Bronchial epithelial cell (primary cell): Measurements from ENCODE around the gene SNX24. TPM values are rescaled to one million over a fixed set of nuclear protein-coding genes. Genes with fewer than 3 reads are reported as not detected.
A peak's percentile ranks its signal among the peaks of the same experiment; 100 is the strongest.

ENCODE experiments used
- DNase-seq: peaks from one replicate; pipeline ENCODE4 v3.0.0-alpha.2; 2010; ENCODE audit warnings: low read depth
- FAIRE-seq: peaks from 2 replicates; lab custom pipeline; 2011; peaks lifted over from hg19 to GRCh38; lab: Jason Lieb, UNC
- H3K27me3 ChIP-seq: 2 replicates; pipeline ENCODE4 v1.5.1; 2011; ENCODE audit warnings: low read length; ENCODE audit not compliant: control insufficient read depth, insufficient read depth
- H3K36me3 ChIP-seq: 2 replicates; pipeline ENCODE4 v1.5.1; 2011; ENCODE audit warnings: low read length; ENCODE audit not compliant: control insufficient read depth, insufficient read depth
- H3K4me3 ChIP-seq: 2 replicates; pipeline ENCODE4 v1.5.1; 2011; ENCODE audit warnings: mild to moderate bottlenecking, low read depth, low read length, control low read depth
- total RNA-seq: library from RNA; depleted of rRNA; stranded (reverse); fragments of >200 nt; gene quantifications from 2 replicates; pipeline ENCODE4 v1.2.1, GENCODE V29; 2014
- TF ChIP-seq, protein P1 (sequence below): IDR thresholded peaks from 2 replicates; pipeline ENCODE4 v1.5.1; 2011; ENCODE audit warnings: mild to moderate bottlenecking, moderate library complexity, low read length, control low read depth, inconsistent platforms; ENCODE audit not compliant: insufficient read depth, severe bottlenecking

SNX24 gene
- total RNA-seq, 1 donor from 2014 or later, result 37.1 TPM

DNA sequence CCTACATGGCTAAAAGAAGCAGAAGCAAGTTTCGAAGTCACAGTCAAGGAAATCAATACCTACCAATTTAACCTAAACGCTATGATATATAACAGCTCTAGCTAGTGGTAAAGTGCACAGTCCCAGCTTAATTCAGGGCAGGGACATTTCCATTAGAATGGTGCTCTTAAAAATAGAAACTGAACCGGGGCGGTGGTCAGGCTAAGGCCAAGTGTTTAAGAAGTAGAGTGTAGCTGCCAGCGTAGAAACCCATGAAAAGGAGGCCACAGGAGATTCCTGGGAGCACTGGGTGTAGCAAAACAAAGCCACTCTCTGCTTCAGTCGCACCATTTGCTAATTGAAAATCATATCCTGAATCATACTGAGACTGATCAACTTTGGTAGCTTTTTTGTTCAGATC is 162.3 kb downstream of the SNX24 start:
- no peak overlapping the region for H3K4me3 ChIP-seq
- no peaks in the 10 kb centered on the region for H3K36me3 ChIP-seq
- DNase-seq (no peak), FAIRE-seq (peak; percentile 40)
- TF ChIP-seq, protein P1, sequence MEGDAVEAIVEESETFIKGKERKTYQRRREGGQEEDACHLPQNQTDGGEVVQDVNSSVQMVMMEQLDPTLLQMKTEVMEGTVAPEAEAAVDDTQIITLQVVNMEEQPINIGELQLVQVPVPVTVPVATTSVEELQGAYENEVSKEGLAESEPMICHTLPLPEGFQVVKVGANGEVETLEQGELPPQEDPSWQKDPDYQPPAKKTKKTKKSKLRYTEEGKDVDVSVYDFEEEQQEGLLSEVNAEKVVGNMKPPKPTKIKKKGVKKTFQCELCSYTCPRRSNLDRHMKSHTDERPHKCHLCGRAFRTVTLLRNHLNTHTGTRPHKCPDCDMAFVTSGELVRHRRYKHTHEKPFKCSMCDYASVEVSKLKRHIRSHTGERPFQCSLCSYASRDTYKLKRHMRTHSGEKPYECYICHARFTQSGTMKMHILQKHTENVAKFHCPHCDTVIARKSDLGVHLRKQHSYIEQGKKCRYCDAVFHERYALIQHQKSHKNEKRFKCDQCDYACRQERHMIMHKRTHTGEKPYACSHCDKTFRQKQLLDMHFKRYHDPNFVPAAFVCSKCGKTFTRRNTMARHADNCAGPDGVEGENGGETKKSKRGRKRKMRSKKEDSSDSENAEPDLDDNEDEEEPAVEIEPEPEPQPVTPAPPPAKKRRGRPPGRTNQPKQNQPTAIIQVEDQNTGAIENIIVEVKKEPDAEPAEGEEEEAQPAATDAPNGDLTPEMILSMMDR, result no peak
- no peaks in the 10 kb centered on the region for H3K27me3 ChIP-seq

DNA sequence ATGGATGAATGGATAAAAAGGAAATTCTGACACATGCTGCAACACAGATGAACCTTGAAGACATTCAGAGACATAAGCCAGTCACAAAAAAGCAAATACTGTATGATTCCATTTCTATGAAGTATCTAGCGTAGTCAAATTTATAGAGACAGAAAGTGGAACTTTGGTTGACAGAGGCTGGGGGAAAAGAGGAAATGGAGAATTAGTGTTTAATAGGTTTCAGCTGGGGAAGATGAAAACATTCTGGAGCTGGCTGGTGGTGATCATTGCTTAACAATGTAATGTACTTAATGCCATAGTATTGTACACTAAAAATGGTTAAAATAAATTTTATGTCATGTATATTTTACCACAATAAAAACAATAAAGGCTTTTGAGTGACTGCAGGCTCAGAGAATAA is 166.9 kb downstream of the SNX24 start:
- no peaks in the 10 kb centered on the region for H3K27me3 ChIP-seq
- DNase-seq (no peak), FAIRE-seq (no peak)
- H3K4me3 ChIP-seq, result no peak overlapping the region
- H3K36me3 ChIP-seq, result no peaks in the 10 kb centered on the region
- TF ChIP-seq, protein P1, result no peak

DNA sequence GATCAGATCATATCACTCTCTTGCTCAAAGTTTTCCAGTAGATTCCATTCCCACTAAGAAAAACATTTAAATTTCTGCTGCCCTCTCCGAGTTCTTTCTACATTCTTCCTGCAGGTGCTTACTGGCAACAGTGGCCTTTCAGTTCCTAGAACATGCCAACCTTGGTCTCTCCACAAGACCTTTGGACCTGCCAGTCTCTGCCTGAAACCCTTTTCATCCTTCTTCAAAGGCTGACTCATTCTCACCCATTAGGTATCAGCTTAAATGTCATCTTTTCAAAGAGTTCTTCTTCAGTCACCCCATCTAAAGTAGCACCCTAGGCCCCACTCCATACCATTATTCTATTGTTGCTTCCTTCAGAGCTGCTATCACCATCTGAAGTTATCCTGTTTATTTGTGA is 169.3 kb downstream of the SNX24 start:
- Histone ChIP-seq H3K27me3 (no peaks in the 10 kb centered on the region), H3K36me3 (no peaks in the 10 kb centered on the region), H3K4me3 (no peak overlapping the region)
- no peak for FAIRE-seq
- TF ChIP-seq, protein P1, result no peak
- DNase-seq, result no peak

DNA sequence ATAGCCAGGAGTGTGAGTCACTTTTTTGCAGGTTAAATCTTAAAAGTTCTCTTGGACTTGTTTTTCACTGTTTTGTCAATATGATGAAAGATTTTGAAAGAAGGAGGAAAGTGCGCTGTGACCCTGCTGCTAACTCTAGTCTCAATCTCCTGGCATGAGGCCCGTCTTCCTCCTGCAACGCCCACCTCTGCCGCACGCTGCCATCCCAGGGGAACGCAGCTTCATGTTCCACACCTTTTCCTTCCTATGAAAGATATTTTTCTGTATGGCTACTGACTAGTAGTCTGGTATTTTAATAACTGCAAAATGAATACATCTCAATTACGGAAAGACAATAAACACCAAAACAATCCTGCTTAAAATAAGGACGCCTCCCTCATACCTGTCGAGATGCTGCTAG is 182.8 kb downstream of the SNX24 start:
- no peak for FAIRE-seq
- peaks cover 10% of the 10 kb centered on the region for H3K36me3 ChIP-seq

DNA sequence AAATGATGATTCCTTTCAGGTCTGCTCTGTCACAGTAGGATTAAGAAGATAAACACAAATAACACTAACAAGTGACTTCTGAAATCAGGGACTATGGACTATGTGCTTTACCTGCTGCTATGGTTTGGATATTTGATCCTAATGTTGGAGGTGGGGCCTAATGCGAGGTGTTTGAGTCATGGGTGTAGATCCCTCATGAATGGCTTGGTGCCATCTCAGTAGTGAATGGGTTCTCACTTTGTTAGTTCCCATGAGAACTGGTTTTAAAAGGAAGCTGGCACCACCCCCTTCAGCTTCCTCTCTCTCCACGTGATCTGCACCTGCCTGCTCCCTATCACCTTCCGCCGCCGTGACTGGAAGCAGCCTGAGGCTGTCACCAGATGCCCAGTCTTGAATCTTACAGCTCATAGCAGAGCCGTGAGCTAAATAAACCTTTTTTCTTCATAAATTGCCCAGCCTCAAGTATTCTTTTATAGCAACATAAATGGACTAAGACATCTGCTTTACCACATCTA is 187.8 kb downstream of the SNX24 start:
- Histone ChIP-seq H3K36me3 (peaks cover under 1% of the 10 kb centered on the region), H3K4me3 (no peak overlapping the region), H3K27me3 (no peaks in the 10 kb centered on the region)
- TF ChIP-seq, protein P1, result no peak
- FAIRE-seq, result no peak
- peak; percentile 46 for DNase-seq

More for the DNA sequence above, 182.8 kb downstream of the SNX24 start:
- Histone ChIP-seq H3K4me3 (no peak overlapping the region), H3K27me3 (no peaks in the 10 kb centered on the region)
- TF ChIP-seq, protein P1, result no peak
- DNase-seq, result no peak

DNA sequence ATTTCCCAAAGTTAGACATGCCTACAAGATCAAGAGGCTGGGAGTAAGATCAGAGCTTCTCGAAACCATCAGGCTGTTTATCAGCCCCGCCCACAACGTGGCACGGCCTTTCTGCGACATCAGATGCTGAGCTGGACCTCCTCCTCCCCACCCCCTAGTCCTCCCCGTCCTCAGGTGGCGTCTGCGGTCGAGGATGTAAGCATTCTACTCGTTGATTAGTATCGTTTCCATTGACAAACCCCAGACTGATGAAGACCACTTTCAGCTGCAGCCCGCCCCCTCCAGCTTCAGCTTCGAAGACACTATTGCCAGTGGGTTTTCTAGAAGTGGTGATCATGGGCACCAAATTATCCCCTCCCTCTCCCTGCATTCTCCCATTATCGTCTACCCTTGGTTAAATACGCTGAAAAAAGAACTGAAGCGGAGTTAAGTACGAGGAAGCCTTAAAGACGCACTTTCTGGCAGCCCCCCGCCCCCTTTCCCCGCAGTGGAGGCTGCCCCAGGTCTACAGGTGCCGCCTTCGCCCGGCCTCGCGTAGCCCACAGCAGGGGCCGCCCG is 190.0 kb downstream of the SNX24 start:
- H3K27me3 ChIP-seq, result no peaks in the 10 kb centered on the region
- FAIRE-seq (no peak), DNase-seq (peak; percentile 61)
- peak overlapping the region; percentile 91 for H3K4me3 ChIP-seq
- TF ChIP-seq, protein P1, result no peak
- no peaks in the 10 kb centered on the region for H3K36me3 ChIP-seq
